MM.1S (cell line): Measurements from ENCODE around the gene DECR2.

Experiments
- DNase-seq: peaks from one replicate; pipeline ENCODE4 v3.0.0-alpha.2; 2015
- H2AFZ ChIP-seq: fragments of 300-600 bp; sonication (generic); 2 replicates; pipeline ENCODE4 v1.6.0; 2016; ENCODE audit warnings: antibody characterized with exemption, low read length
- H3F3A ChIP-seq: fragments of 300-600 bp; sonication (generic); 2 replicates; pipeline ENCODE4 v1.6.1; 2016; ENCODE audit warnings: mild to moderate bottlenecking, antibody characterized with exemption, low read length, moderate library complexity, mixed read lengths; ENCODE audit not compliant: insufficient read depth
- H3K27ac ChIP-seq: fragments of 300-600 bp; sonication (generic); 2 replicates; pipeline ENCODE4 v1.5.1; 2016; ENCODE audit warnings: mild to moderate bottlenecking, low read length
- H3K27me3 ChIP-seq: fragments of 300-600 bp; sonication (generic); replicated peaks from 2 replicates; pipeline ENCODE4 v1.6.0; 2016; ENCODE audit warnings: low read length; ENCODE audit not compliant: insufficient read depth
- H3K36me3 ChIP-seq: fragments of 300-600 bp; sonication (generic); replicated peaks from 2 replicates; pipeline ENCODE4 v1.6.1; 2016; ENCODE audit warnings: mild to moderate bottlenecking, low read length, mixed read lengths; ENCODE audit not compliant: insufficient read depth
- H3K4me1 ChIP-seq: fragments of 300-600 bp; sonication (generic); 2 replicates; pipeline ENCODE4 v1.6.1; 2016; ENCODE audit warnings: low read length, mixed read lengths
- H3K4me2 ChIP-seq: fragments of 300-600 bp; sonication (generic); 2 replicates; pipeline ENCODE4 v1.6.0; 2016; ENCODE audit warnings: low read depth, low read length
- H3K4me3 ChIP-seq: fragments of 300-600 bp; sonication (generic); 2 replicates; pipeline ENCODE4 v1.5.1; 2016; ENCODE audit warnings: low read length, mixed read lengths
- H3K79me2 ChIP-seq: fragments of 300-600 bp; sonication (generic); 2 replicates; pipeline ENCODE4 v1.6.1; 2016; ENCODE audit warnings: mixed run types, low read length, mixed read lengths
- H3K9ac ChIP-seq: fragments of 300-600 bp; sonication (generic); 2 replicates; pipeline ENCODE4 v1.6.1; 2016; ENCODE audit warnings: low read length, mixed read lengths
- H3K9me2 ChIP-seq: fragments of 300-600 bp; sonication (generic); replicated peaks from 2 replicates; pipeline ENCODE4 v1.6.1; 2016; ENCODE audit warnings: mild to moderate bottlenecking, low read length, mixed read lengths; ENCODE audit not compliant: insufficient read depth
- H3K9me3 ChIP-seq: fragments of 300-600 bp; sonication (generic); replicated peaks from 2 replicates; pipeline ENCODE4 v1.6.1; 2016; ENCODE audit warnings: mild to moderate bottlenecking, low read length, mixed read lengths; ENCODE audit not compliant: insufficient read depth
- H4K20me1 ChIP-seq: fragments of 300-600 bp; sonication (generic); 2 replicates; pipeline ENCODE4 v1.6.1; 2016; ENCODE audit warnings: mild to moderate bottlenecking, low read length, moderate library complexity, mixed read lengths; ENCODE audit not compliant: insufficient read depth
- CTCF ChIP-seq: fragments of 300-600 bp; sonication (generic); IDR thresholded peaks from 2 replicates; pipeline ENCODE4 v1.5.1; 2016; ENCODE audit warnings: antibody characterized with exemption, low read length, mixed read lengths
- EZH2 ChIP-seq: fragments of 300-600 bp; sonication (generic); optimal IDR thresholded peaks from 2 replicates; pipeline ENCODE3; 2017; ENCODE audit warnings: low read depth, mild to moderate bottlenecking, antibody characterized with exemption, low read length, mixed read lengths
- EZH2phosphoT487 ChIP-seq: fragments of 300-600 bp; sonication (generic); IDR thresholded peaks from 2 replicates; pipeline ENCODE4 v1.6.1; 2018; ENCODE audit warnings: antibody characterized with exemption, low read length

The DECR2 gene, protein sequence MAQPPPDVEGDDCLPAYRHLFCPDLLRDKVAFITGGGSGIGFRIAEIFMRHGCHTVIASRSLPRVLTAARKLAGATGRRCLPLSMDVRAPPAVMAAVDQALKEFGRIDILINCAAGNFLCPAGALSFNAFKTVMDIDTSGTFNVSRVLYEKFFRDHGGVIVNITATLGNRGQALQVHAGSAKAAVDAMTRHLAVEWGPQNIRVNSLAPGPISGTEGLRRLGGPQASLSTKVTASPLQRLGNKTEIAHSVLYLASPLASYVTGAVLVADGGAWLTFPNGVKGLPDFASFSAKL

DNA sequence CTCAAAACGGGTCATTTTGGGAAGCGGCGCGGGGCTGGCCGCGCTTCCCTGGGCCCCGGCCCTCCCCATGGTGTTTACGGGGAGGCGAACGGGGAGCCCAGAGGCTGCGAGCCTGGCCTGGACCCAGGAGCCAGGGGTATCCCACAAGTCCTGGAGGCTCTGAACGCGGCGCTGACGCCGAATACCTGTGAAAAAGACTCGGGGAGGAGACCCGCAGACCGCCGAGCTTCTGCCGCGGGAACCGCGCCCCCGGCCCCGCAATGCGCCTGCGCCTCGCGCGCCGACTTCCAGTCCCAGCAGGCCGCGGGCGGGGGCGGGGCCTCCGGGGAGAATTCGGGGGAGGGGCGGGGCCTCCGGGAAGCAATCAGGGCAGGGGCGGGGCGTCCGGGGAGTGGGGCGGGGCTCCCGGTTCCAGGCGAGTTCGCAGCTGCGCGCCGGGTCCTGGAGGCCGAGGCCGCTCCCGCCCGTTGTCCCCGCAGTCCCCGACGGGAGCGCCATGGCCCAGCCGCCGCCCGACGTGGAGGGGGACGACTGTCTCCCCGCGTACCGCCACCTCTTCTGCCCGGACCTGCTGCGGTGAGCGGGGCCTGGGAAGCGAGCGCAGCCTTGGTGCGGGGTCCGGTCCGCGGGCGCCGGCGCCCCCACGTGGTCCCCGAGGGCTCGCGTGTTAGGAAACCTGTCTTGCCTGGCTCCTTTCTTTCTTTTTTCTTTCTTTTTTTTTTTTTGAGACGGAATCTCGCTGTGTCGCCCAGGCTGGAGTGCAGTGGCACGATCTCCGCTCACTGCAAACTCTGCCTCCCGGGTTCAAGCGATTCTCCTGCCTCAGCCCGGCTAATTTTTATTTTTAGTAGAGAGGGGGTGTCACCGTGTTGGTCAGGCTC, at the start of gene DECR2:
Gene DECR2, plus strand, starts transcription at position 418 of the 881 bp plus-strand sequence. Its CDS starts 79 bp downstream, at position 497.
- Histone ChIP-seq H2AFZ (peak within 1 kb of the TSS; percentile 74), H3K4me1 (peaks cover 4% of the 10 kb centered on the region; the same call in 1 of the 2 replicates), H3K27ac (peak within 1 kb of the TSS; percentile 67; the same call in 1 of the 2 replicates), H3K79me2 (peaks cover 16% of the 10 kb centered on the region), H3K9ac (peak within 1 kb of the TSS; percentile 75), H3K9me3 (no peaks in the 10 kb centered on the region), H3K27me3 (no peaks in the 10 kb centered on the region), H3K36me3 (no peaks in the 10 kb centered on the region), H4K20me1 (no peaks in the 10 kb centered on the region), H3F3A (peaks cover 25% of the 10 kb centered on the region), H3K4me2 (peak within 1 kb of the TSS; percentile 94), H3K9me2 (no peaks in the 10 kb centered on the region), H3K4me3 (peak within 1 kb of the TSS; percentile 94)
- TF ChIP-seq EZH2 (no peak), EZH2phosphoT487 (no peak), CTCF (peak; percentile 37)
- peak; percentile 93 for DNase-seq

DNA sequence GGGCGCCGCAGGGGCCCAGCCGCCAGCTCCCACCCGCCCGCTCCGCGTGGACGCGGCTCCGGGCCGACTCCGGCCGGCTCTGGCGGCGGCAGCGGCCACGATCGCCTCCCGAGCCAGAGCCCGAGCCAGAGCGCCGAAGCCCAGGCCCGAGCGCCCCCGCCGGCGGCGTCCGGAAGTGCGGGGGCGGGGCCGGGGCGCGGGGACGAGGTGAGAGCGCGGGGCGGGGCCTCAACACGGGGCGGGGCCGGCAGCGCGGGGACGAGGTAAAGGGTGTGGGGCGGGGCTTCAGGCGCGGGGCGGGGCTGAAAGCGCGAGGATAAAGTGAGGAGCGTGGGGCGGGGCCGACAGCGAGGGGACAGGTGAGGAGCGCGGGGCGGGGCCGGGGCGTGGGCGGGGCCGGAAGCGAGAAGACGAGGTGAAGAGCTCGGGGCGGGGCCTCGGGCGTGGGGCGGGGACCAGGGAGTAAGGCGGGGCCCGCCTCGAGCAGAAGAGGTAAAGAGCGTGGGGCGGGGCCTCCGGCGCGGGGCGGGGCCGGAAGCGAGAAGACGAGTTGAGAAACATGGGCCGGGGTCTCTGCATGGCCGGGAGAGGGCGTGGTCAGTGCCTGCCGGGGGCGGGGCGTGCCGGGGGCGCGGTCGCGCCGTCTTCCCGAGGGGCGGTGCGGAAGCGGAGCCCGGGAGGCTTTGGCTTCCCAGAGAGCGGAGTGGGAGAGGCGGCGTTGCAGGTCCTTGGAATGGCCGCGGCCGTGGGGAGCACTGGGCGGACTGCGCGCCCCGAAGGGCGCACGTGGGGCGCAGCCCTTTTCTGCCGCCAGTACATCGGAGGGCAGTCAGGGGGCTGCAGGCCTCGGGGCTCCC, 48.9 kb upstream of the DECR2 start, which contains the start of gene AXIN1:
Gene AXIN1, minus strand, starts transcription at position 177 of the 857 bp plus-strand sequence. CDS start 5,698 bp downstream, outside the sequence.
- H3K9me2 ChIP-seq = no peaks in the 10 kb centered on the region
- H3K9me3 ChIP-seq = no peaks in the 10 kb centered on the region
- H3K4me1 ChIP-seq = no peaks in the 10 kb centered on the region; the same call in 1 of the 2 replicates
- no peaks in the 10 kb centered on the region; the same call in 1 of the 2 replicates for H3K27me3 ChIP-seq
- H3F3A ChIP-seq = no peaks in the 10 kb centered on the region
- no peak within 1 kb of the TSS for H3K27ac ChIP-seq
- peaks cover 40% of the 10 kb centered on the region for H3K79me2 ChIP-seq
- H3K4me3 ChIP-seq = peak within 1 kb of the TSS; percentile 75
- TF ChIP-seq CTCF (peak; percentile 21), EZH2phosphoT487 (no peak), EZH2 (no peak)
- H4K20me1 ChIP-seq = no peaks in the 10 kb centered on the region
- 0 out of 2 replicates have a peak, but pooled peaks cover 4% of the 10 kb centered on the region for H3K36me3 ChIP-seq
- H3K4me2 ChIP-seq = peak within 1 kb of the TSS; percentile 82
- peak within 1 kb of the TSS; percentile 48; the same call in 1 of the 2 replicates for H2AFZ ChIP-seq
- peak within 1 kb of the TSS; percentile 74 for H3K9ac ChIP-seq
- DNase-seq = peak; percentile 98
